GM18502 (cell line): ENCODE data around the gene FANK1.
A peak's percentile ranks its signal among the peaks of the same experiment; 100 is the strongest.
"Not testable (repeated sequence)": the region's sequence is repeated elsewhere in the genome, so short reads cannot be mapped to it uniquely, and the experiment has no call there.

Source experiments
- ATAC-seq: cut with Tn5 transposase; IDR thresholded peaks from one replicate; pipeline ENCODE4 v1.9.1; 2021; ENCODE audit warnings: mild to moderate bottlenecking; ENCODE audit not compliant: unreplicated experiment, poor library complexity

Gene FANK1

DNA sequence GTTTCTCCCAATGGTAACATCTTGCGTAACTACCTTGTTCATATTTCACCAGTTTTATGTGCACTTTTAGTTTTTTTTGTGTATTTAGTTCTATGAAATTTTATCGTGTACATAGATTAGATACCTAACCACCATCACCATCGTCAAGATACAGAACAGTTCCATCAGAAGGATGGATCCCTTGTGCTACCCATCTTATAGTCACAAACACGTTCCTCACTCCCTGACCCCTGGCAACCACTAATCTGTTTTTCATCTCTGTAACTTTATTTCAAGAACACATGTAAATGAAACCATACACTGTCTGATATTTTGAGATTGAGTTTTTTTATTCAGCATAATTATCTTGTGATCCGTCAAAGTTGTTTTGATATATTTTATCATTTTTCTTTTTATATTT is 29.9 kb downstream of the FANK1 start:
- ATAC-seq, result no peak

- ATAC-seq, result not testable (repeated sequence)
Observed at GRCh38 chr10:125927265-125927664, 30.9 kb downstream of the FANK1 start.

- ATAC-seq, result no peak
Observed at GRCh38 chr10:125928928-125929585, 32.7 kb downstream of the FANK1 start.

DNA sequence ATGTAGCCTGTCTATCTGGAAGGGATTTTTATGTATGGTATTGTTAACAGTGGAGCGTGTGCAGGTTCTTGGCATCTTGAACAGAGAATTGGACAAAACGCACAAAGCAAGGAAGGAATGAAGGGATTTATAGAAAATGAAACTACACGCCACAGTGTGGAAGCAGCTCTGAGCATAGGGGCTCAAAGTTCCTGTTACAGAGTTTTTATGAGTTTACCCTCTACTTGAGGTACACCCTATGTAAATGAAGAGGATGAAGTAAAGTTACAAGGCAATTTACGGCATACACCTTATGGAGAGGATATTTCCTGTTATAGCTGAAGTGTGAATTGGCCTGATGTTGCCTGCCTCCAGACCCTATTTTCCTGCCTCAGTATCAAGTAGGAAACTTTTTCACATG is 33.3 kb downstream of the FANK1 start:
- ATAC-seq, result no peak

GRCh38 chr10:125933693-125934092 is 37.3 kb downstream of the FANK1 start:
- no peak for ATAC-seq

- ATAC-seq, result no peak
Observed at GRCh38 chr10:125936331-125936730, 40.0 kb downstream of the FANK1 start.

- no peak for ATAC-seq
Observed at GRCh38 chr10:125940515-125940914, 44.2 kb downstream of the FANK1 start.

DNA sequence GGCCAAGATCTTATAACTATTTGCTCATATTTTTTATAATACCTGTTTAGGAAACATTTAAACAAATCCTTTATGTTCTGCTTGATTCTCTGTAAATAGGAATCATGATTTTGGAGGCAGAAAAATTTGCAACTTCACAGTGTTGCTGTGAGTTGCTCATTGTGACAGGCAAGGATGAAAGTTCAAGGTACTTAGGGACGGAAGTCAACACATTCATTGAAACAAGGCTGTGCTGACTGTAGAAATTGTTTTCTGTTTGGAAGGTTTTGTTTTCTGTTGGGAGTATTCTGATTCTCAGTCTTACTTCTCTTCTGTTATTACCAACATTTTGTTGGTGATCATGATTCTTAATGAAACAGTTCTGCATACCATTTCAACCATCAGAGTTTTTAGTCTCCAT is 54.9 kb downstream of the FANK1 start:
- ATAC-seq, result no peak

GRCh38 chr10:125953778-125954385 is 57.5 kb downstream of the FANK1 start:
- ATAC-seq, result no peak

DNA sequence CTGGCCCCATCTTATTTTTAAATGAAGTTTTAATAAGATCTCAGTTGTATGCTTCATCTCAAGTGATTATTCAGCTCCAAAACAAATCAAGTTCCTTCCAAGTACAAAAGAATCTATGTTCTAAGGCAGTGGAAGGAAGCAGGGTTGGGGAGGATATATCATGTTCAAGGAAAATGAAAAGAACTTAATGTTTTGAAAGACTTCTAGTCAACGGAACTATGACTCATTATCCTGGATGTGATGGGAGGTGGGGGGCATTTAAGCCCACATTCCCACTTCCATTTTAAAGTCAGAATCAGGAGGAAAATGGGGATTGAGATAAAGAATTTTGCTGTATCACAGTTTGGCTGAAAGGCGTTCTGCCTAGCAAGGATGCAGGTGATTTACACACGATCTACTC is 59.4 kb downstream of the FANK1 start:
- no peak for ATAC-seq

GRCh38 chr10:125961743-125962142 is 65.4 kb downstream of the FANK1 start:
- ATAC-seq, result no peak

GRCh38 chr10:125962200-125962599 is 65.8 kb downstream of the FANK1 start:
- ATAC-seq, result no peak

GRCh38 chr10:125964558-125964957 is 68.2 kb downstream of the FANK1 start:
- ATAC-seq, result no peak

DNA sequence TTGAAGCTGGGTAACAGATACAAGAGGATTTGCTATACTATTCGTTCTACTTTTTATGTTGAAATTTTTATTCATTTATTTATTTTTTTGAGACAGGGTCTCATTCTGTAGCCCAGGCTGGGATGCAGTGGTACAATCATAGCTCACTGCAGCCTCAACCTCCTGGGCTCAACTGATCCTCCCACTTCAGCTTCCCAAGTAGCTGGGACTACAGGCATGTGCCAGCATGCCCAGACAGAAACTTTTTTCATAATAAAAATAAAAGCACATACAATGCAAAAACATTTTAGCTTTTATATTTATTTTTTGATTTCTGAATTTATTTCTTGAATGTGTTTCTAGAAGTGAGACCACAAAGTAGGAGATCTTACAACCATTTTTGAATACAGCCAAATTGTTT is 71.2 kb downstream of the FANK1 start:
- ATAC-seq, result no peak

- not testable (repeated sequence) for ATAC-seq
Observed at GRCh38 chr10:125970077-125970630, 73.8 kb downstream of the FANK1 start.

GRCh38 chr10:125976960-125977605 is 80.7 kb downstream of the FANK1 start:
- ATAC-seq, result no peak

DNA sequence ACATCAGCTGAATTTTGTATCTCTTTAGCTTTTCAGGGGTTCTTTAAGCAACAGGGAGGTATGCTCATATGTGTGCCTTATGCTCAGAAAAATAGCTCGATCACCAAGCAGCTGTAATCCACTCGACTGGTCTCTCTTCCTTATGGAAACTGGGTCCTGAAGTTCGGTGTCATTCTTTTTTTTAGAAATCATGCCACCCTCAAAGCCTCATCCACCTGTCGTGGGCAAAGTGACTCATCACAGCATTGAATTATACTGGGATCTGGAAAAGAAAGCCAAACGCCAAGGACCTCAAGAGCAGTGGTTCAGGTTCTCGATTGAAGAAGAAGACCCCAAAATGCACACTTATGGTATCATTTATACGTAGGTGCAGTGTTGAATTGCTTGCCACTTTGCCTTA is 83.6 kb downstream of the FANK1 start:
- no peak for ATAC-seq

- no peak for ATAC-seq
Observed at GRCh38 chr10:125980521-125981035, 84.2 kb downstream of the FANK1 start.

GRCh38 chr10:125982260-125982948 is 86.0 kb downstream of the FANK1 start:
- ATAC-seq, result peak; percentile 80

- ATAC-seq, result no peak
Observed at GRCh38 chr10:125983161-125983560, 86.8 kb downstream of the FANK1 start.

DNA sequence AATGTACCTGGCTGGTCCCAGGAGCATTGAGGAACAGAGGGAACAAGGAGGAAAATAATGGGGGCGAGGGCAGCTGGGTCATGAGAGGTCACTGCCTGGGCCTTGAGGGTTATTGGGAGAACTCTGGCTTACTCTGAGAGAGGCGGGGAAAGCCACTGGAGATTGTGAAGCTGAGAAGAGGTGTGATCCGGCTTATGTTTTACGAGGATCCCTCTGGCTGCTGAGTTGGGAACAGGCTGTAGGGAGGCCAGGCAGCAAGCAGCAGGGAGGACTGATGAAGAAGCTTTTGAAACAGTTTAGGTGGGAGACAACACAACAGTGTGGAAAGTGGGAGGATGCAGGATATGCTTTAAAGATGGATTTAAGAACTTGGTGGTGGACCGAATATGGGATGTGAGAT is 87.3 kb downstream of the FANK1 start:
- ATAC-seq, result no peak
